HCT116 (cell line): ENCODE measurements around the gene METTL26. TPM values are rescaled to one million over a fixed set of nuclear protein-coding genes. Genes with fewer than 3 reads are reported as not detected.
A peak's percentile ranks its signal among the peaks of the same experiment; 100 is the strongest.

Source experiments
- ATAC-seq: fragments of 200-7000 bp; cut with Tn5 transposase; 2 replicates; pipeline ENCODE4 v1.9.1; 2020; ENCODE audit warnings: mild to moderate bottlenecking, moderate library complexity
- BruUV-seq: library from RNA; stranded (reverse); fragments of 400-500 nt; replicated peaks from 2 replicates; lab custom pipeline; 2021; lab: Mats Ljungman, UMichigan
- CTCF ChIA-PET: fragments of 300-600 bp; sonication (Branson Sonifier 250); formaldehyde crosslinking; loops from one replicate; lab custom pipeline; 2021; ENCODE audit warnings: antibody characterized with exemption; lab: Charles Lee
- POLR2A ChIA-PET: fragments of 300-600, 350-600 bp; sonication (Branson Sonifier 250); formaldehyde crosslinking; loops from one replicate; lab custom pipeline; 2021; ENCODE audit warnings: antibody characterized with exemption; lab: Charles Lee
- RAD21 ChIA-PET, 2 experiments: fragments of 300-600 bp; sonication (Branson Sonifier 250); formaldehyde crosslinking; loops; one replicate each; lab custom pipeline; 2023; ENCODE audit warnings: low total read pairs in 2 of 2; ENCODE audit not compliant: uncharacterized antibody in 2 of 2, unreplicated experiment in 2 of 2, low non-redundant PET in 1 of 2; lab: Charles Lee
- DNase-seq: peaks from one replicate; pipeline ENCODE4 v3.0.0-alpha.2; 2010; ENCODE audit warnings: low read depth, low spot score
- H2AFZ ChIP-seq: fragments of 200-600 bp; shearing (Covaris generic), sonication (generic); 2 replicates; pipeline ENCODE4 v1.6.1; 2017; ENCODE audit warnings: low read depth, mixed run types, mixed read lengths, antibody characterized with exemption, low read length; ENCODE audit not compliant: poor library complexity, severe bottlenecking
- H3K27ac ChIP-seq: 2 replicates; pipeline ENCODE4 v1.5.1; 2012; ENCODE audit warnings: low read depth, low read length
- H3K27me3 ChIP-seq: fragments of 200-600 bp; sonication (generic); 2 replicates; pipeline ENCODE4 v1.6.1; 2016; ENCODE audit warnings: mixed run types, low read length, mixed read lengths; ENCODE audit not compliant: insufficient read depth
- H3K36me3 ChIP-seq, 2 experiments: fragments of 200-500 bp in 1 of 2; fragments of 200-600 bp in 1 of 2; sonication (Bioruptor generic) in 1 of 2; sonication (generic) in 1 of 2; 2 replicates each; pipeline versions ENCODE4 v1.5.1 to v1.6.1; 2014 to 2016; ENCODE audit warnings: low read length in 2 of 2, inconsistent platforms in 1 of 2, mixed read lengths in 1 of 2, mixed run types in 1 of 2; ENCODE audit not compliant: insufficient read depth in 2 of 2, control insufficient read depth in 1 of 2
- H3K4me1 ChIP-seq, 2 experiments: fragments of 200-600 bp in 1 of 2; sonication (generic) in 1 of 2; 2 replicates each; pipeline versions ENCODE4 v1.5.1 to v1.6.1; 2012 to 2017; ENCODE audit warnings: low read length in 2 of 2, inconsistent platforms in 1 of 2, mild to moderate bottlenecking in 1 of 2, mixed read lengths in 1 of 2, mixed run types in 1 of 2, moderate library complexity in 1 of 2; ENCODE audit not compliant: insufficient read depth in 2 of 2, control insufficient read depth in 1 of 2
- H3K4me2 ChIP-seq: fragments of 200-600 bp; sonication (generic); 2 replicates; pipeline ENCODE4 v1.6.1; 2017; ENCODE audit warnings: mixed run types, low read length, mixed read lengths
- H3K4me3 ChIP-seq, 2 experiments: fragments of 200-600 bp in 1 of 2; sonication (generic) in 1 of 2; replicated peaks in 1 of 2; 2 replicates each; pipeline ENCODE4 v1.5.1; 2011 to 2016; ENCODE audit warnings: low read length in 2 of 2, control low read depth in 1 of 2, low read depth in 1 of 2, mild to moderate bottlenecking in 1 of 2, mixed read lengths in 1 of 2, mixed run types in 1 of 2
- H3K79me2 ChIP-seq: fragments of 200-600 bp; sonication (generic); 2 replicates; pipeline ENCODE4 v1.6.1; 2017; ENCODE audit warnings: mild to moderate bottlenecking, mixed run types, low read length, moderate library complexity, mixed read lengths; ENCODE audit not compliant: insufficient read depth
- H3K9ac ChIP-seq: fragments of 200-600 bp; sonication (generic); 2 replicates; pipeline ENCODE4 v1.6.1; 2016; ENCODE audit warnings: low read length, mixed read lengths
- H3K9me2 ChIP-seq: fragments of 200-600 bp; sonication (generic), shearing (Covaris generic); 2 replicates; pipeline ENCODE4 v1.6.1; 2017; ENCODE audit warnings: mixed run types, mild to moderate bottlenecking, moderate library complexity; ENCODE audit not compliant: insufficient read depth
- H3K9me3 ChIP-seq, 2 experiments: fragments of 200-500 bp in 1 of 2; fragments of 200-600 bp in 1 of 2; sonication (Bioruptor generic) in 1 of 2; sonication (generic) in 1 of 2; 2 replicates each; pipeline ENCODE4 v1.6.1; 2014 to 2017; ENCODE audit warnings: low read length in 2 of 2, mixed read lengths in 2 of 2, inconsistent platforms in 1 of 2, low read depth in 1 of 2, mild to moderate bottlenecking in 1 of 2, mixed run types in 1 of 2, moderate library complexity in 1 of 2; ENCODE audit not compliant: control insufficient read depth in 1 of 2, insufficient read depth in 1 of 2
- H4K20me1 ChIP-seq: fragments of 200-600 bp; sonication (generic), shearing (Covaris generic); 2 replicates; pipeline ENCODE4 v1.6.1; 2017; ENCODE audit warnings: mixed run types, mild to moderate bottlenecking, moderate library complexity; ENCODE audit not compliant: insufficient read depth
- CBX3 ChIP-seq: IDR thresholded peaks from 2 replicates; pipeline ENCODE4 v1.6.1; 2012; ENCODE audit warnings: low read depth
- EGR1 ChIP-seq: IDR thresholded peaks from 2 replicates; pipeline ENCODE4 v1.6.1; 2012; ENCODE audit warnings: low read depth
- ELF1 ChIP-seq: IDR thresholded peaks from 2 replicates; pipeline ENCODE4 v1.6.1; 2012; ENCODE audit warnings: low read depth, borderline replicate concordance
- EZH2phosphoT487 ChIP-seq: fragments of 200-600 bp; IDR thresholded peaks from 2 replicates; pipeline ENCODE4 v1.6.1; 2018; ENCODE audit warnings: antibody characterized with exemption, borderline replicate concordance
- MAX ChIP-seq: IDR thresholded peaks from 2 replicates; pipeline ENCODE4 v1.6.1; 2012
- POLR2A ChIP-seq: IDR thresholded peaks from 2 replicates; pipeline ENCODE4 v1.7.0; 2011; ENCODE audit warnings: borderline replicate concordance; ENCODE audit not compliant: insufficient read depth, insufficient read length; ENCODE audit errors: extremely low read depth
- REST ChIP-seq: IDR thresholded peaks from 2 replicates; pipeline ENCODE4 v1.6.1; 2012; ENCODE audit warnings: low read depth
- SIN3A ChIP-seq: IDR thresholded peaks from 2 replicates; pipeline ENCODE4 v1.6.1; 2012; ENCODE audit warnings: low read depth
- SP1 ChIP-seq: IDR thresholded peaks from 2 replicates; pipeline ENCODE4 v1.6.1; 2012; ENCODE audit warnings: low read depth
- intact Hi-C: fragments of 100-400 bp; cut with micrococcal nuclease; formaldehyde crosslinking; loops from 2 replicates; pipeline ENCODE4 v1.10.0; 2022
- total RNA-seq: library from RNA; stranded (reverse); gene quantifications from one replicate; pipeline ENCODE4 v1.2.1, GENCODE V29; 2021; ENCODE audit not compliant: unreplicated experiment

METTL26 gene
- total RNA-seq, 1 experiment from 2014 or later: 85.7 TPM

- no peak overlapping the region for H2AFZ ChIP-seq
- peaks cover 29 to 47% of the 10 kb centered on the region in 2 experiments for H3K4me1 ChIP-seq
- no peaks in the 10 kb centered on the region for H4K20me1 ChIP-seq
- peak overlapping the region; percentile 61 for H3K4me2 ChIP-seq
- RAD21 ChIA-PET: interaction anchor here in 1 of 2 experiments (0.9 kb wide), 1 partner anchor 39 kb away, joined by 3 read pairs; no protein-coding TSS in a partner anchor
- CTCF ChIA-PET: no interaction called here
- TF ChIP-seq CBX3: peak; percentile 83
- TF ChIP-seq POLR2A: no peak
- peak; percentile 44; the same call in 1 of the 2 replicates for TF ChIP-seq SP1
- TF ChIP-seq REST: no peak
- TF ChIP-seq EZH2phosphoT487: no peak
- TF ChIP-seq MAX: peak; percentile 98
- 0 out of 2 replicates have a peak, but pooled peaks have one; percentile 48 for TF ChIP-seq SIN3A
- TF ChIP-seq EGR1: peak; percentile 48; the same call in 1 of the 2 replicates
- no peak for TF ChIP-seq ELF1
- H3K9me2 ChIP-seq: no peaks in the 10 kb centered on the region
- no peaks in the 10 kb centered on the region for H3K9me3 ChIP-seq
- no peaks in the 10 kb centered on the region for H3K36me3 ChIP-seq
- intact Hi-C loops: loop anchor here (5.0 kb wide), 1 partner anchor 35 kb away; the partner anchor contains the start of gene RAB40C
- H3K79me2 ChIP-seq: no peaks in the 10 kb centered on the region
- peak overlapping the region; percentile 83 for H3K27ac ChIP-seq
- H3K9ac ChIP-seq: peak overlapping the region; percentile 57
- peak overlapping the region in 1 of 2 experiments; percentile 20; a peak in 1 of 4 replicates for H3K4me3 ChIP-seq
- no TSS peak for BruUV-seq
- DNase-seq (no peak), ATAC-seq (peak; percentile 30)
- POLR2A ChIA-PET: no interaction called here
- H3K27me3 ChIP-seq: no peaks in the 10 kb centered on the region
These were observed 8.5 kb downstream of the METTL26 start for GRCh38 chr16:627454-628239.
